Activated B cell treated with CpG ODN at 0.5 μM for 24 hours (primary cell): Measurements from ENCODE around the gene WNT3A. TPM values are rescaled to one million over a fixed set of nuclear protein-coding genes. Genes with fewer than 3 reads are reported as not detected.

Experiments
- ATAC-seq: fragments of 200-7000 bp; cut with Tn5 transposase; one replicate; pipeline ENCODE4 v1.10.0; 2021; ENCODE audit warnings: low read depth, mild to moderate bottlenecking, moderate library complexity
- CTCF ChIA-PET: fragments of 350-600 bp; sonication (Branson Sonifier 250); formaldehyde crosslinking; loops from one replicate; lab custom pipeline; 2021; ENCODE audit warnings: antibody characterized with exemption; lab: Charles Lee
- POLR2A ChIA-PET: fragments of 350-600 bp; sonication (Branson Sonifier 250); formaldehyde crosslinking; loops from one replicate; lab custom pipeline; 2021; ENCODE audit warnings: antibody characterized with exemption; lab: Charles Lee
- DNase-seq: peaks from one replicate; pipeline ENCODE4 v3.0.0; 2022
- H3K27ac Mint-ChIP-seq: one replicate; pipeline ENCODE4 v1.8.0; 2020; ENCODE audit warnings: mixed read lengths
- H3K27me3 Mint-ChIP-seq: one replicate; pipeline ENCODE4 v1.8.0; 2021; ENCODE audit warnings: mixed read lengths
- H3K36me3 Mint-ChIP-seq: one replicate; pipeline ENCODE4 v1.8.0; 2021; ENCODE audit warnings: low read depth, mixed read lengths
- H3K4me1 Mint-ChIP-seq: one replicate; pipeline ENCODE4 v1.8.0; 2021; ENCODE audit warnings: mixed read lengths
- H3K4me3 Mint-ChIP-seq: one replicate; pipeline ENCODE4 v1.8.0; 2020; ENCODE audit warnings: mild to moderate bottlenecking, mixed read lengths
- H3K9me3 Mint-ChIP-seq: one replicate; pipeline ENCODE4 v1.8.0; 2020; ENCODE audit warnings: mixed read lengths
- intact Hi-C: fragments of 100-400 bp; cut with micrococcal nuclease; formaldehyde crosslinking; loops from one replicate; pipeline ENCODE4 v1.15.1; 2024
- total RNA-seq: library from RNA; stranded (reverse); gene quantifications from 2 replicates; pipeline ENCODE4 v1.2.3, GENCODE V29; 2022
- TF ChIP-seq, protein P1 (sequence below): fragments of 200-600 bp; IDR thresholded peaks from one replicate; pipeline ENCODE4 v1.8.0; 2022; ENCODE audit warnings: antibody characterized with exemption, mild to moderate bottlenecking

WNT3A gene
- total RNA-seq, 1 donor from 2014 or later: not detected

DNA sequence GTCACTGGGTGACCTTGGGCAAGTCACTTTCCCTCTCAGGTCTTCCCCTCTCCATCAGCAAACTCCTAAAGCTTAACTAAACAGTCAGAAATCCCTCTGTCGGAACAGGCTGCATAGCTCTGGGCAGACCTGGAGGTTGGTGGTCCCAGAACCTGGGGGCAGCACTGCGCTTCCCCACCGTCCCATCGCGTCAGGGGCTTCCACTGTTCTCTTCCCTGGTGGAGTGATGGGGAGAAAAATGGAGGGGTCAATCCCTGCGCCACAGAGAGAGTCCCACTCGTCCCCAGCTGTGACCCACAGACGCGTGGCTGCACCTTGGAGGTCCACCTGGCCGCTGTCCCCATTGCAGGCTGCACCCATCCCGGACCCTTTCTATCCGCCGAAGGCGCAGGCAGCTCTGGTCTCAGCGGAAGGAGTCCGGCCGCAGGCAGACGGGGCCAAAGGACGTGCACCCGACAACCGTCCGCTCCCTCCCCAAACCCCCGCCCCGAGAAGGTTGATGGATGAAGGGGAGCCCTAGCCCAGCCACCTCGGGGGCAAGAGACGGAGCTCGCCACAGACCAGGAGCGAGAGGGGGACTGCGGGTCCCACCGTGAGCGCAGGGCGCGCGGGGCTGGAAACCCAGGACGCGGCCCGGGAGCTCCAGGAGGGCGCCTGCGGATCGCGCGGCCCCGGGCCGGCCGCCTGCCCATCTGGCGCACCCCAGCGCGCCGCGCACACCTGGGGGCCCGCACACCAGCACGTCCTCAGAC lies 588 bp upstream of the WNT3A start:
- Mint-ChIP-seq H3K9me3 (no peaks in the 10 kb centered on the region), H3K4me3 (no peak overlapping the region), H3K27ac (no peak overlapping the region), H3K36me3 (no peaks in the 10 kb centered on the region), H3K27me3 (peaks cover 52% of the 10 kb centered on the region), H3K4me1 (peaks cover 33% of the 10 kb centered on the region)
- ATAC-seq: no peak
- CTCF ChIA-PET: interaction anchor here (1.1 kb wide), 1 partner anchor 159 kb away, joined by 3 read pairs; the partner anchor contains the start of gene IBA57
- DNase-seq: no peak
- TF ChIP-seq, protein P1, sequence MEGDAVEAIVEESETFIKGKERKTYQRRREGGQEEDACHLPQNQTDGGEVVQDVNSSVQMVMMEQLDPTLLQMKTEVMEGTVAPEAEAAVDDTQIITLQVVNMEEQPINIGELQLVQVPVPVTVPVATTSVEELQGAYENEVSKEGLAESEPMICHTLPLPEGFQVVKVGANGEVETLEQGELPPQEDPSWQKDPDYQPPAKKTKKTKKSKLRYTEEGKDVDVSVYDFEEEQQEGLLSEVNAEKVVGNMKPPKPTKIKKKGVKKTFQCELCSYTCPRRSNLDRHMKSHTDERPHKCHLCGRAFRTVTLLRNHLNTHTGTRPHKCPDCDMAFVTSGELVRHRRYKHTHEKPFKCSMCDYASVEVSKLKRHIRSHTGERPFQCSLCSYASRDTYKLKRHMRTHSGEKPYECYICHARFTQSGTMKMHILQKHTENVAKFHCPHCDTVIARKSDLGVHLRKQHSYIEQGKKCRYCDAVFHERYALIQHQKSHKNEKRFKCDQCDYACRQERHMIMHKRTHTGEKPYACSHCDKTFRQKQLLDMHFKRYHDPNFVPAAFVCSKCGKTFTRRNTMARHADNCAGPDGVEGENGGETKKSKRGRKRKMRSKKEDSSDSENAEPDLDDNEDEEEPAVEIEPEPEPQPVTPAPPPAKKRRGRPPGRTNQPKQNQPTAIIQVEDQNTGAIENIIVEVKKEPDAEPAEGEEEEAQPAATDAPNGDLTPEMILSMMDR: no peak
- POLR2A ChIA-PET: no interaction called here
- intact Hi-C loops: loop anchor here (10.0 kb wide), 1 partner anchor 99 kb away; the partner anchor contains the start of genes C1orf35 and MRPL55

DNA sequence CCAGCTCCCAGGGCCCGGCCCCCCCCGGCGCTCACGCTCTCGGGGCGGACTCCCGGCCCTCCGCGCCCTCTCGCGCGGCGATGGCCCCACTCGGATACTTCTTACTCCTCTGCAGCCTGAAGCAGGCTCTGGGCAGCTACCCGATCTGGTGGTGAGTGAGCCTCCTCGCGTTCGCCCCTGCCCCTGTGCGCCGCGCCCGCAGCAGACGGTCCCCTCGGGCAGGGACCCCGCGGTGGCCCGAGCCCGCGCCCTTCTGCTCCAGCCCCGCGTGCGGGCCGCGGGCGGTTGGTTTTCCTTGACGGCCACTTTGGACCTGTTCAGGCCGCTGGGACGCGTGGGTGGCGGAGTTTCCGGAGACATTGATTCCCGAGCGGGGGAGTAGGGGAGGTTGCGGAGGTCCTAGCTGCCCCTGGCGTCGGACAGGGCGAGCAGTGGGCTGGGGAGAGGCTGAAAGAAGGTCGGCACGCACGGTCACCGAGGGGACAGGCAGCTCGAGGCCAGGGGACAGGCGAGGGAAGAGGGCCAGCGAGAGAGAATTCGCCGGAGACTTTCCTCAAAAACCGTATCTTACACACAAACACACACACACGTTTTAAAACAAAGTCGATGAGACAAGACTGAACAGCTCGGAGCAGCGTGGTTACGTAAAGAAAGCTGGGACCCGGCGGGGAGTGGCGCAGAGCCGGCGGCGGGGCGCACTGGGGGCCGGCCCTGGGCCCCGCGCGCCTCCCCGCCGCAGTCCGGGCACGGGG lies 427 bp downstream of the WNT3A start:
- DNase-seq: no peak

DNA sequence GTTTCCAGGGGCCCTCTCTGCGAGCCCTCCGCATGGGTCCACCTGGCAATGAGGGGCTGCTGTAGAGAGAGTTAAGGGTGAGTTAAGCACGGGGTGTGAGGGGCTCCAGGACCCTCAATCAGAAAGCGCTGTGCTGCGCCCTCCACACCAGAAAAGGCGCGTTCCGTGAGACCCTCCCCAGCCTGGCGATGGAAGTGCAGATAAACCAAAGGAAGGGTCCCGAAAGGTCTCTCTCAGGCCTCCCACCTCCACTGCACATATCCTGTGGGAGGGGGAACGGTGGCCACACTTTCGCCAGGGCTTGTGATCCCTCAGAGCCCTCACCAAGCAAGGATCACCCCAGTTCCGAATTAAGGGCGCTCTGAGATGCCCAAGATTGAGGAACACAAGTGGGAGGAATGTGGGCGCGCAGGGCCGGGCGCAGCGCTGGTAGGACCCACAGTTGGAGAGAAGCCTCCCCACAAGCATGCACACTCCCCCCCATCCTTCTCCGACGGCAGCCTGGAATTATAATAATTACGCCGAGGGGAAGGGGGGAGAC lies 1.1 kb downstream of the WNT3A start:
- TF ChIP-seq, protein P1: no peak
- Mint-ChIP-seq H3K27me3 (peaks cover 41% of the 10 kb centered on the region), H3K9me3 (no peaks in the 10 kb centered on the region), H3K4me3 (no peak overlapping the region), H3K36me3 (no peaks in the 10 kb centered on the region), H3K27ac (no peak overlapping the region), H3K4me1 (peaks cover 33% of the 10 kb centered on the region)
- DNase-seq: no peak
- no peak for ATAC-seq
- ChIA-PET CTCF (no interaction called here), POLR2A (no interaction called here)
- intact Hi-C loops: loop anchor here (10.0 kb wide), 1 partner anchor 97 kb away; the partner anchor contains the start of genes C1orf35 and MRPL55

More for the DNA sequence above, 427 bp downstream of the WNT3A start:
- intact Hi-C loops: loop anchor here (10.0 kb wide), 1 partner anchor 98 kb away; the partner anchor contains the start of genes C1orf35 and MRPL55
- Mint-ChIP-seq H3K9me3 (no peaks in the 10 kb centered on the region), H3K4me1 (peaks cover 33% of the 10 kb centered on the region), H3K36me3 (no peaks in the 10 kb centered on the region), H3K27ac (no peak overlapping the region), H3K4me3 (peak overlapping the region; percentile 28), H3K27me3 (peaks cover 45% of the 10 kb centered on the region)
- ChIA-PET CTCF (interaction anchor here (1.1 kb wide), 1 partner anchor 158 kb away, joined by 3 read pairs; the partner anchor contains the start of gene IBA57), POLR2A (no interaction called here)
- TF ChIP-seq, protein P1: no peak
- ATAC-seq: no peak

DNA sequence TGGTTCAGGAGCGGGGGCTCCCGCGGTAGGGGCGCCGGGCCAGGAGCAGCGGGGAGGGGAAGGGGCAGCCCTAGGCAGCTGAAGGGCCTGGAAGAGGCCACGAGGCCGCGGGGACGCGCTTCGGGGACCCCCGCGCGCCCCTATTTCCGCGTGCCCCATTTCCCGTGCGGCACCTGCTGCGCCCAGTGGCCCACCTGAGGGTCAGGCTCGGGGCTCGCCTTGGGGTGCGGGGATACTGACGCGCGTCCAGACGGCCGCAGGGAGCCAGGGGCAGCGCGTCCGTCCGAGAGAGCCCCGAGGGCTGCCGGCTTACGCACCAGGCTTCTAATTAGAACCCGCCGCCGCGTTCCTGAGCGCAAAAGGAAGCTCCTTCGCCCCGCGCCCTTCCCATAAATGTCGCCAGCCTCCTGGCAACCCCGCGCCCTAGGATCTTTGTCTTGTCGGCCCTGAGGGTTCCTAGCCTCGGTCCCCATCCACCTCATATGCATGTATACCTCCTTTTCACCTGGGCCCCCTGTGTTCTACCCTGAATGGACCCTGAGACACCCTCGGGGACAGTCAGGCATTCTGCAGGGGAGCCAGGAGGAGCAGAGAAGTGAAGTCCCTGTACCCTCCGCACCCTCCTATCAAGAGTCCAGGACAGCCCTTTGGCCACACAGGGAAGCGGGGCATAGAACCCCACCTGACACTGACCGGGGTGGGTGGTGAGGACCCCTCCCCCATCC lies 1.8 kb downstream of the WNT3A start:
- H3K36me3 Mint-ChIP-seq: no peaks in the 10 kb centered on the region
- no peak for DNase-seq
- H3K27ac Mint-ChIP-seq: no peak overlapping the region
- no peak for ATAC-seq
- intact Hi-C loops: loop anchor here (10.0 kb wide), 1 partner anchor 96 kb away; the partner anchor contains the start of genes C1orf35 and MRPL55
- ChIA-PET POLR2A (no interaction called here), CTCF (no interaction called here)
- peaks cover 36% of the 10 kb centered on the region for H3K27me3 Mint-ChIP-seq
- H3K9me3 Mint-ChIP-seq: no peaks in the 10 kb centered on the region
- H3K4me1 Mint-ChIP-seq: peaks cover 33% of the 10 kb centered on the region
- peak overlapping the region; percentile 78 for H3K4me3 Mint-ChIP-seq
- TF ChIP-seq, protein P1: no peak
